ENCODE data around the gene FRAS1. TPM values are rescaled to one million over a fixed set of nuclear protein-coding genes. Genes with fewer than 3 reads are reported as not detected.

FRAS1 gene
- total RNA-seq, 1 experiment from 2014 or later, result 0.23 TPM

- Histone ChIP-seq H3K4me3 (ENCODE audit: low read depth in 2 of 2, low read length in 2 of 2) (no peak overlapping the region), H3K9me3 (ENCODE audit: control insufficient read depth, insufficient read depth, low read depth, low read length) (no peaks in the 10 kb centered on the region), H3K4me1 (ENCODE audit: control insufficient read depth, insufficient read depth, low read length) (no peaks in the 10 kb centered on the region), H3K27me3 (ENCODE audit: control insufficient read depth, insufficient read depth, low read length) (no peaks in the 10 kb centered on the region; the same call in 1 of the 2 replicates), H3K27ac (ENCODE audit: low read length) (no peak overlapping the region), H3K36me3 (ENCODE audit: control insufficient read depth, insufficient read depth, low read length) (no peaks in the 10 kb centered on the region)
- CTCF ChIA-PET, result no interaction called here
- DNase-seq (ENCODE audit: low read depth, low spot score) (no peak), ATAC-seq (no peak)
- POLR2A ChIA-PET, result no interaction called here
- intact Hi-C loops (cut with micrococcal nuclease; ENCODE audit: unreplicated experiment) (no loop called here), in situ Hi-C loops (cut with HindIII; ENCODE audit: low pct_unique_long_range_greater_than_20kb, low sequenced_read_pairs) (no loop called here)
- no TSS peak for BruUV-seq (replicated peaks)
- no peak for TF ChIP-seq TCF7L2 (IDR thresholded peaks at IDR 0.05; ENCODE audit: low read depth, low read length)
These were observed 41.9 kb upstream of the FRAS1 start for GRCh38 chr4:78014889-78015886.

GRCh38 chr4:78018271-78019049 is 38.7 kb upstream of the FRAS1 start:
- H3K9me3 ChIP-seq (ENCODE audit: control insufficient read depth, insufficient read depth, low read depth, low read length), result no peaks in the 10 kb centered on the region
- no peak overlapping the region for H3K27ac ChIP-seq (ENCODE audit: low read length)
- POLR2A ChIA-PET, result no interaction called here
- CTCF ChIA-PET, result no interaction called here
- H3K27me3 ChIP-seq (ENCODE audit: control insufficient read depth, insufficient read depth, low read length), result no peaks in the 10 kb centered on the region; the same call in 1 of the 2 replicates
- H3K36me3 ChIP-seq (ENCODE audit: control insufficient read depth, insufficient read depth, low read length), result no peaks in the 10 kb centered on the region
- TF ChIP-seq POLR2AphosphoS5 (IDR thresholded peaks at IDR 0.05; ENCODE audit: low read depth, low read length) (no peak), REST (IDR thresholded peaks at IDR 0.05; ENCODE audit: insufficient read depth in 1 of 2, low read depth in 2 of 2, low read length in 1 of 2) (no peak), CTCF (IDR thresholded peaks at IDR 0.05) (no peak), SIN3A (IDR thresholded peaks at IDR 0.05; ENCODE audit: borderline replicate concordance, insufficient read depth, low read depth, low read length) (no peak), TCF7L2 (IDR thresholded peaks at IDR 0.05; ENCODE audit: low read depth, low read length) (no peak)
- no peaks in the 10 kb centered on the region for H3K4me1 ChIP-seq (ENCODE audit: control insufficient read depth, insufficient read depth, low read length)
- intact Hi-C loops (cut with micrococcal nuclease; ENCODE audit: unreplicated experiment), result no loop called here
- DNase-seq (ENCODE audit: low read depth, low spot score) (no peak), ATAC-seq (no peak)
- in situ Hi-C loops (cut with HindIII; ENCODE audit: low pct_unique_long_range_greater_than_20kb, low sequenced_read_pairs), result no loop called here
- no TSS peak for BruUV-seq (replicated peaks)
- H3K4me3 ChIP-seq (ENCODE audit: low read depth in 2 of 2, low read length in 2 of 2), result no peak overlapping the region

Measured in Panc1 (cell line).